Caco-2 (cell line): ENCODE data around the gene PTK6. TPM values are rescaled to one million over a fixed set of nuclear protein-coding genes. Genes with fewer than 3 reads are reported as not detected.
A peak's percentile ranks its signal among the peaks of the same experiment; 100 is the strongest.

ENCODE experiments used
- BruUV-seq: library from RNA; stranded (reverse); fragments of 400-500 nt; replicated peaks from 2 replicates; lab custom pipeline; 2021; lab: Mats Ljungman, UMichigan
- CTCF ChIA-PET: fragments of 300-600 bp; sonication (Branson Sonifier 250); formaldehyde crosslinking; loops from one replicate; lab custom pipeline; 2022; ENCODE audit warnings: antibody characterized with exemption; lab: Charles Lee
- POLR2A ChIA-PET: fragments of 300-600 bp; sonication (Branson Sonifier 250); formaldehyde crosslinking; loops from one replicate; lab custom pipeline; 2022; ENCODE audit warnings: antibody characterized with exemption; lab: Charles Lee
- DNase-seq, 2 experiments: peaks; one replicate each; pipeline versions ENCODE4 v3.0.0 to v3.0.0-alpha.2; 2020 to 2022
- H3K27me3 ChIP-seq: replicated peaks from 2 replicates; pipeline ENCODE4 v1.6.0; 2011; ENCODE audit warnings: low read length; ENCODE audit not compliant: control insufficient read depth, insufficient read depth
- H3K36me3 ChIP-seq: 2 replicates; pipeline ENCODE4 v1.5.1; 2011; ENCODE audit warnings: low read length; ENCODE audit not compliant: control insufficient read depth, insufficient read depth
- H3K4me1 ChIP-seq: fragments of 250-450 bp; sonication (Bioruptor Pico); 2 replicates; pipeline ENCODE4 v1.5.1; 2020; ENCODE audit warnings: mild to moderate bottlenecking
- H3K4me3 ChIP-seq: 2 replicates; pipeline ENCODE4 v1.5.1; 2011; ENCODE audit warnings: low read depth, mild to moderate bottlenecking, control low read depth, low read length
- H3K9me3 ChIP-seq: fragments of 250-450 bp; sonication (Bioruptor Pico); 2 replicates; pipeline ENCODE4 v1.5.1; 2020; ENCODE audit warnings: mild to moderate bottlenecking, moderate library complexity
- H3K27ac Mint-ChIP-seq: one replicate; pipeline ENCODE4 v1.8.0; 2022; ENCODE audit warnings: mixed read lengths; ENCODE audit not compliant: unreplicated experiment
- H3K27me3 Mint-ChIP-seq: one replicate; pipeline ENCODE4 v1.8.0; 2022; ENCODE audit warnings: mixed read lengths; ENCODE audit not compliant: insufficient read depth, unreplicated experiment
- H3K36me3 Mint-ChIP-seq: one replicate; pipeline ENCODE4 v1.8.0; 2022; ENCODE audit warnings: mild to moderate bottlenecking, mixed read lengths; ENCODE audit not compliant: insufficient read depth, unreplicated experiment
- H3K4me1 Mint-ChIP-seq: one replicate; pipeline ENCODE4 v1.8.0; 2022; ENCODE audit warnings: low read depth, mixed read lengths; ENCODE audit not compliant: unreplicated experiment
- H3K4me3 Mint-ChIP-seq: one replicate; pipeline ENCODE4 v1.8.0; 2022; ENCODE audit warnings: mild to moderate bottlenecking, moderate library complexity, mixed read lengths; ENCODE audit not compliant: unreplicated experiment
- H3K9me3 Mint-ChIP-seq: one replicate; pipeline ENCODE4 v1.8.0; 2022; ENCODE audit warnings: mixed read lengths; ENCODE audit not compliant: unreplicated experiment
- CTCF ChIP-seq, 2 experiments: fragments of 200-600 bp in 1 of 2; IDR thresholded peaks; 1 replicate in 1 of 2; 2 replicates in 1 of 2; pipeline versions ENCODE4 v1.5.1 to v1.8.0; 2011 to 2022; ENCODE audit warnings: antibody characterized with exemption in 1 of 2, control low read depth in 1 of 2, inconsistent platforms in 1 of 2, low read depth in 1 of 2, low read length in 1 of 2, mild to moderate bottlenecking in 1 of 2, moderate library complexity in 1 of 2; ENCODE audit not compliant: insufficient read depth in 1 of 2, severe bottlenecking in 1 of 2, unreplicated experiment in 1 of 2
- intact Hi-C: fragments of 100-400 bp; cut with micrococcal nuclease; formaldehyde crosslinking; loops from one replicate; pipeline ENCODE4 v1.10.0; 2022; ENCODE audit not compliant: unreplicated experiment
- total RNA-seq: library from RNA; stranded (reverse); gene quantifications from 2 replicates; pipeline ENCODE4 v1.2.3, GENCODE V29; 2022

PTK6 gene
- total RNA-seq, 1 experiment from 2014 or later, result 0.64 TPM

GRCh38 chr20:63545814-63546213, 8.6 kb upstream of the PTK6 start:
- Histone ChIP-seq H3K27me3 (no peaks in the 10 kb centered on the region), H3K36me3 (no peaks in the 10 kb centered on the region), H3K4me3 (no peak overlapping the region), H3K9me3 (no peaks in the 10 kb centered on the region), H3K4me1 (peaks cover 28% of the 10 kb centered on the region)
- no peak for DNase-seq
- no peak for TF ChIP-seq CTCF (IDR thresholded peaks at IDR 0.05; ENCODE audit: insufficient read depth in 1 of 2, low read depth in 1 of 2, low read length in 1 of 2, severe bottlenecking in 1 of 2, unreplicated experiment in 1 of 2)
- H3K27ac Mint-ChIP-seq, result peak overlapping the region; percentile 31
- no peak overlapping the region for H3K4me3 Mint-ChIP-seq
- H3K9me3 Mint-ChIP-seq, result no peaks in the 10 kb centered on the region
- ChIA-PET POLR2A (interaction anchor here (0.5 kb wide), 1 partner anchor 230 kb away, joined by 7 read pairs; no protein-coding TSS in a partner anchor), CTCF (interaction anchor here (0.7 to 1.8 kb wide), 5 partner anchors 8 to 96 kb away, joined by 3 to 6 read pairs (median 4); partner anchors contain the start of genes HELZ2, PPDPF and PTK6)
- H3K4me1 Mint-ChIP-seq, result peaks cover 22% of the 10 kb centered on the region
- H3K27me3 Mint-ChIP-seq, result no peaks in the 10 kb centered on the region
- intact Hi-C loops, result no loop called here
- no peaks in the 10 kb centered on the region for H3K36me3 Mint-ChIP-seq
- no TSS peak for BruUV-seq

GRCh38 chr20:63544958-63545516, 7.9 kb upstream of the PTK6 start:
- H3K4me3 Mint-ChIP-seq, result no peak overlapping the region
- POLR2A ChIA-PET, result interaction anchor here (0.5 kb wide), 1 partner anchor 229 kb away, joined by 7 read pairs; no protein-coding TSS in a partner anchor

More at GRCh38 chr20:63544958-63545516, 7.9 kb upstream of the PTK6 start:
- peaks cover 28% of the 10 kb centered on the region for H3K4me1 ChIP-seq
- TF ChIP-seq CTCF (IDR thresholded peaks at IDR 0.05; ENCODE audit: insufficient read depth in 1 of 2, low read depth in 1 of 2, low read length in 1 of 2, severe bottlenecking in 1 of 2, unreplicated experiment in 1 of 2), result no peak
- H3K9me3 ChIP-seq, result no peaks in the 10 kb centered on the region
- peak overlapping the region; percentile 31 for H3K27ac Mint-ChIP-seq
- no peaks in the 10 kb centered on the region for H3K9me3 Mint-ChIP-seq
- no TSS peak for BruUV-seq
- H3K4me1 Mint-ChIP-seq, result peaks cover 22% of the 10 kb centered on the region
- no peaks in the 10 kb centered on the region for H3K27me3 Mint-ChIP-seq
- peak; percentile 65 to 94 for DNase-seq
- no peaks in the 10 kb centered on the region for H3K36me3 Mint-ChIP-seq
- no peak overlapping the region for H3K4me3 ChIP-seq
- CTCF ChIA-PET, result interaction anchor here (1.3 to 1.5 kb wide), 3 partner anchors 25 to 97 kb away, joined by 4 read pairs; partner anchors contain the start of genes HELZ2 and PPDPF
- no peaks in the 10 kb centered on the region for H3K36me3 ChIP-seq
- intact Hi-C loops, result no loop called here
- H3K27me3 ChIP-seq, result no peaks in the 10 kb centered on the region
